Stimulated activated effector memory CD8-positive, alpha-beta T cell treated with anti-CD3 and anti-CD28 coated beads, Interleukin-12 subunit alpha, Interleukin-12 subunit beta, amount 100 ng/mL, for 72 hours (primary cell): Measurements from ENCODE around the gene MOXD1.
A peak's percentile ranks its signal among the peaks of the same experiment; 100 is the strongest.

Source experiments
- ATAC-seq: fragments of 150-1000 bp; cut with Tn5 transposase; 2 replicates; pipeline ENCODE4 v1.10.0; 2021
- DNase-seq, 2 donors: peaks; one replicate each; pipeline ENCODE4 v3.0.0; 2021 to 2022; ENCODE audit warnings: low spot score in 2 of 2
- H3K27ac Mint-ChIP-seq: one replicate; pipeline ENCODE4 v1.8.0; 2022; ENCODE audit warnings: mild to moderate bottlenecking, mixed read lengths
- H3K36me3 Mint-ChIP-seq: one replicate; pipeline ENCODE4 v1.8.0; 2022; ENCODE audit warnings: mild to moderate bottlenecking, mixed read lengths
- H3K4me1 Mint-ChIP-seq: one replicate; pipeline ENCODE4 v1.8.0; 2022; ENCODE audit warnings: mixed read lengths
- H3K4me3 Mint-ChIP-seq: one replicate; pipeline ENCODE4 v1.8.0; 2022; ENCODE audit warnings: mild to moderate bottlenecking, mixed read lengths
- H3K9me3 Mint-ChIP-seq: one replicate; pipeline ENCODE4 v1.8.0; 2022; ENCODE audit warnings: mixed read lengths

Gene MOXD1

GRCh38 chr6:132253211-132253610, 148.1 kb downstream of the MOXD1 start:
- DNase-seq (no peak), ATAC-seq (no peak)
- no peaks in the 10 kb centered on the region for H3K4me1 Mint-ChIP-seq
- H3K27ac Mint-ChIP-seq = no peak overlapping the region
- H3K9me3 Mint-ChIP-seq = no peaks in the 10 kb centered on the region
- H3K36me3 Mint-ChIP-seq = no peaks in the 10 kb centered on the region
- no peak overlapping the region for H3K4me3 Mint-ChIP-seq

DNA sequence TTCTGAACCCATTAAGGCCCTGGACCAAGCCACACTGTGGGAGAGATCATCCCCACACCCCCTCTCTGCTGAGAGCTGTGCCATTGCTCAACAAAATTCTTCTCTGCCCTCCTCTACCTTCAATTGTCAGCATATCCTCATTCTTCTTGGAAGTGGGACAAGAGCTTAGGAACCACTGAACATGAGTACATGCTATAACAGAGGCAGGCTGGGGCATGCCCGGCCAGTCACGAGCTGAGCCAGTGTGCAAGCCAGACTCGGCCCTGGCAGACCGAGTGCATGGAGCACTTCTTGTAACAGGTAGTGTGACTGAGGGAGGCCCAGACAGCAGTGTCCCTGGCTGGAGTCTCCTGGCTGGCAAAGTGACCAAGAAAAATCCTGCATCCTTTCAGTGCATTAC, 149.2 kb downstream of the MOXD1 start:
- Mint-ChIP-seq H3K4me3 (no peak overlapping the region), H3K27ac (no peak overlapping the region), H3K36me3 (no peaks in the 10 kb centered on the region), H3K9me3 (no peaks in the 10 kb centered on the region), H3K4me1 (no peaks in the 10 kb centered on the region)
- ATAC-seq (no peak), DNase-seq (no peak)

DNA sequence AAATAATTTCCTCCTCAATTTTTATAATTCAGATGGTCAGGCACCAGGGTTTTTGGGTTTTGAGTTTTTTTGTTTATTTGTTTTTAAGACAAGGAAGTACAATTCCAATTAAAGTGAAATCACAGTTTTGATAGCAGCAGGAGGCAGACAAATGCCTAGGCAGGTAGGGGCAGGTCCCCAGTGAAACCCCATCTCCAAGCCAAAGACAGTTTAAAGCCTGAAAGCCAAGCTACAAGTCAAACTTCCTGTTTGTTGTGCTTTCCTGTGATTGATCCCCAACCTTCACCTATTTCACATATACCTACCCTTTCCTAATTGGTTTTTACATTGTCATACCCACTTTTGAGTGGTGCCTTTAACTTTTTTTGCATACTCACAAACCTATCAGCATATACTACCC, 149.6 kb downstream of the MOXD1 start:
- H3K4me1 Mint-ChIP-seq = no peaks in the 10 kb centered on the region
- ATAC-seq (no peak), DNase-seq (no peak)
- no peaks in the 10 kb centered on the region for H3K36me3 Mint-ChIP-seq
- no peaks in the 10 kb centered on the region for H3K9me3 Mint-ChIP-seq
- no peak overlapping the region for H3K4me3 Mint-ChIP-seq
- no peak overlapping the region for H3K27ac Mint-ChIP-seq

DNA sequence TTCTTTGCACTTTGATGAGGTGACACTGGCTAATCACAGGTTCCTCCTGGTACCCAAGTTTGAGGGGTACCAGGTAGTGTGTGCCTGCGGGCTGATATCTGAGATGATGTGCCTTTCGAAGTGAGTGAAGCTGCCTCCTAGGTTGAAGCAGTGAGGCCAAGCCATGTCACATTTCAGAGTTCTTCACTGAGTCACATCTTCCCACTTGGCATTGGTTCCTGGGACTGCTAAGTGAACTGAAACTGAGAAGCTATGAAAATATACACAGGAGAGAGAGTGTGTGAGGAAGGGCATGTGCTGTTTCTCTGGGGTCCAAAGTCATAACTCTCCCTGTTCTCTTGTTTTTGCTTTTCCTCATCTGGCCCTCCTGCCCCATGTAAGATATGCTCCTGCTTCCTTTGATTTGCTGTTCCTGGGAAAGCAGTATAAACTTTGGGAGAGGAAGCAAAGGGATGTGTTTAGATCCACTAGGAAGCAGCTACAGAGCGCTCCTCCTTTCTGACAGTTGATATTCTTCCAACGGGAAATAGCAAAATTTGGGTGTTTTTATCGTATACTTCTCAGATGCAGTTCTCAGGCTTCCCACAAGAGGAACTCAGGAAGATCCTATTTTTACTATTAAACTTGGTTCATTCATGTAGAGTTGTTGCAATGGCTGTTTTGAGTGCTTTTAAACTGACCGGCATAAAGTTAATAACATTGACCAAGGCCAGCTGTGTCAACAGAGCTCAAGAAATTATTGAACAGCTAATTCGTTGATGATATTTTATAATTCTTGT, 153.7 kb downstream of the MOXD1 start:
- Mint-ChIP-seq H3K4me1 (no peaks in the 10 kb centered on the region), H3K4me3 (no peak overlapping the region), H3K9me3 (no peaks in the 10 kb centered on the region), H3K36me3 (no peaks in the 10 kb centered on the region), H3K27ac (no peak overlapping the region)
- ATAC-seq (peak; percentile 8), DNase-seq (no peak)

- no peak for DNase-seq
- no peaks in the 10 kb centered on the region for H3K9me3 Mint-ChIP-seq
- H3K36me3 Mint-ChIP-seq = no peaks in the 10 kb centered on the region
- no peaks in the 10 kb centered on the region for H3K4me1 Mint-ChIP-seq
- no peak overlapping the region for H3K27ac Mint-ChIP-seq
- H3K4me3 Mint-ChIP-seq = no peak overlapping the region
- ATAC-seq = no peak
Observed at GRCh38 chr6:132246632-132247270, 154.5 kb downstream of the MOXD1 start.

DNA sequence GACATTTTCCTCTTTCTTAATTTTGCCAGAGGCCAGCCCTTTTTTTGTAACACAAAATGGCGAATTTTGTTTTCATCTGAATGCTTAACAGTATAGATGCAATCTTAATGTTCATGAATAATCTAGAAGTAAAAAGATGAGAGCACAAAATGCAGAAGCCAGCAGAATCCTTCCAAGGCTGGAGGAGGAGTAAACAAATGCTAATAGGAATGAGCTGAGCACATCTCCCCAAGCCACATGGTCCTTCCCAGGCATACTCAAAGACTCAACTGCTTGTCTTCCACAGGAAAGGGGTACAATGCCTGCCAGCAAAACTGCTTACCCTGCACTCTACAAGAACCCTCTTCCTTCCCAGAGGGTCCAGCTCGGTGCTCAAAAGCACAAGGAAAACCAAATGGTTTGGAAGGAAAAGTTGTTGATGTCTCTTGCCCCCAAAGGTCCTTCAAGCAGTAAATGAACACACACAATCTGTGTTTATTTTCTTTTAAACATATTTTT, 155.1 kb downstream of the MOXD1 start:
- Mint-ChIP-seq H3K4me3 (no peak overlapping the region), H3K27ac (no peak overlapping the region), H3K4me1 (no peaks in the 10 kb centered on the region), H3K36me3 (no peaks in the 10 kb centered on the region), H3K9me3 (no peaks in the 10 kb centered on the region)
- no peak for ATAC-seq
- no peak for DNase-seq
